Testis (tissue), 3 donors: ENCODE measurements around the gene XCL2. TPM values are rescaled to one million over a fixed set of nuclear protein-coding genes. Genes with fewer than 3 reads are reported as not detected.

Experiments used
- DNase-seq: peaks from one replicate; pipeline ENCODE4 v3.0.0-alpha.2; 2019
- H3K27ac ChIP-seq, 2 donors: fragments of 200-600 bp; sonication (generic); one replicate each; pipeline ENCODE4 v1.5.1; 2019
- H3K27me3 ChIP-seq: fragments of 200-600 bp; sonication (generic); one replicate; pipeline ENCODE4 v1.5.1; 2019
- H3K36me3 ChIP-seq: fragments of 200-600 bp; sonication (generic); one replicate; pipeline ENCODE4 v1.5.1; 2017; ENCODE audit warnings: low read depth; ENCODE audit errors: missing control alignments
- H3K4me1 ChIP-seq: fragments of 200-600 bp; sonication (generic); one replicate; pipeline ENCODE4 v1.5.1; 2019
- H3K4me3 ChIP-seq, 2 donors: fragments of 200-600 bp; sonication (generic); one replicate each; pipeline ENCODE4 v1.5.1; 2017 to 2019
- H3K9me3 ChIP-seq: fragments of 200-600 bp; sonication (generic); one replicate; pipeline ENCODE4 v1.5.1; 2017
- POLR2A ChIP-seq: fragments of 450-650 bp; IDR thresholded peaks from one replicate; pipeline ENCODE4 v1.6.1; 2017; ENCODE audit warnings: antibody characterized with exemption, mild to moderate bottlenecking, moderate library complexity
- WGBS, 2 donors: methylation state at CpG; one replicate each; pipeline ENCODE4 v1.1.5; 2018; 5-methylcytosine and 5-hydroxymethylcytosine counted together
- intact Hi-C: fragments of 100-400 bp; cut with DNase I; formaldehyde crosslinking; loops from one replicate; pipeline ENCODE4 v1.15.1; 2023; ENCODE audit warnings: low total_unique reads
- polyA plus RNA-seq: library from polyadenylated mRNA; stranded (reverse); fragments of 350-450 nt; fragmentation: Illumina TruSeq; extraction: RNeasy Lipid Tissue Mini Kit (QIAGEN cat#74804); gene quantifications from one replicate; pipeline ENCODE4 v1.2.3, GENCODE V29; 2014; ENCODE audit warnings: low read depth, low replicate concordance; ENCODE audit not compliant: insufficient read depth
- total RNA-seq, 2 donors: library from RNA; depleted of rRNA; stranded (reverse); fragments of >200 nt; gene quantifications; one replicate each; pipeline ENCODE4 v1.2.3, GENCODE V29; 2016
- TF ChIP-seq, protein P1 (sequence below), 3 experiments: fragments of 450-650 bp in 2 of 3; fragments of 200-600 bp in 1 of 3; sonication (generic) in 1 of 3; IDR thresholded peaks; one replicate each; pipeline ENCODE4 v1.5.1; 2016 to 2019; ENCODE audit warnings: antibody characterized with exemption in 3 of 3, mild to moderate bottlenecking in 2 of 3, moderate library complexity in 1 of 3

XCL2 gene
- total and polyA plus RNA-seq, 3 donors from 2014 or later, result 2.0 TPM; not detected in 2

DNA sequence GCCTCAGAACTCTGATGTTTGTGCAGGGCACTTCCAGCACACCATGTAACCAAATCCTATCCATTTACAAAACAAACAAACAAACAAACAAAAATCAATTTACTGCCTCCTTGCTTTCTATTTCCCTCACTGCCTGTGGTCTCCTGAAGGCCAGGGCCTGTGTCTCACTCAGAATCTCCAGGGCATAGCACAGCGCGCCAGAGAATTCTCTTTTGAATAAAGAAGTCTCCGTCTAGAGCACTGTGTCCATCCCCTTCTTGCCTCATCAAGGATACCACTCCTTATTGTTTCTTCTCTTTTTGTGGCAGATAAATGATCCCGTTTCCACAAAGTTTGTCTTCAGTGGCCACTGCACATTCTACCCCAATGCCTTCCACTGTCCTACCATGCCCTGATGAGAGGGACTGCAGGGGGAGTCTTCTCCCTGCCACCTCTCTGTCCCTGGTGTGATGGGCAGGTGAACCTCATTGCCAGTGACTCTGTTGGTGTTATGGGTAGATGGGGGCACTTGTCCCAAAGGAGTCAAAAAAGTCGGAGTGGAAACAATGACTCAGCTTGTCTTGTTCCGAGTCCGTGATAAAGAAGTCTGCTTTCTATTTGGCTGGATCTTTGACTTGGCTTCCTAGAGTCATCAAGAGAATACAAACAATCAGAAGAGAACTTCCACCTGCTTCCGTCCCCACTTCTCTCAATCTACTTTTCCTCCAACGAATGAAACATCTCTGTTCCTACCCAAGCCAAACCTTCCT is 30.0 kb downstream of the XCL2 start:
- intact Hi-C loops, result no loop called here
- no peak for TF ChIP-seq POLR2A
- TF ChIP-seq, protein P1, sequence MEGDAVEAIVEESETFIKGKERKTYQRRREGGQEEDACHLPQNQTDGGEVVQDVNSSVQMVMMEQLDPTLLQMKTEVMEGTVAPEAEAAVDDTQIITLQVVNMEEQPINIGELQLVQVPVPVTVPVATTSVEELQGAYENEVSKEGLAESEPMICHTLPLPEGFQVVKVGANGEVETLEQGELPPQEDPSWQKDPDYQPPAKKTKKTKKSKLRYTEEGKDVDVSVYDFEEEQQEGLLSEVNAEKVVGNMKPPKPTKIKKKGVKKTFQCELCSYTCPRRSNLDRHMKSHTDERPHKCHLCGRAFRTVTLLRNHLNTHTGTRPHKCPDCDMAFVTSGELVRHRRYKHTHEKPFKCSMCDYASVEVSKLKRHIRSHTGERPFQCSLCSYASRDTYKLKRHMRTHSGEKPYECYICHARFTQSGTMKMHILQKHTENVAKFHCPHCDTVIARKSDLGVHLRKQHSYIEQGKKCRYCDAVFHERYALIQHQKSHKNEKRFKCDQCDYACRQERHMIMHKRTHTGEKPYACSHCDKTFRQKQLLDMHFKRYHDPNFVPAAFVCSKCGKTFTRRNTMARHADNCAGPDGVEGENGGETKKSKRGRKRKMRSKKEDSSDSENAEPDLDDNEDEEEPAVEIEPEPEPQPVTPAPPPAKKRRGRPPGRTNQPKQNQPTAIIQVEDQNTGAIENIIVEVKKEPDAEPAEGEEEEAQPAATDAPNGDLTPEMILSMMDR (IDR thresholded peaks at IDR 0.05), result no peak
- no peaks in the 10 kb centered on the region for H3K27me3 ChIP-seq
- DNase-seq, result no peak
- H3K9me3 ChIP-seq, result no peaks in the 10 kb centered on the region
- no peak overlapping the region for H3K4me3 ChIP-seq
- WGBS, 2 donors, result 51 to 54% methylated on average over 9 of the region's 9 CpGs
- H3K27ac ChIP-seq, result no peak overlapping the region
- H3K4me1 ChIP-seq, result no peaks in the 10 kb centered on the region
- no peaks in the 10 kb centered on the region for H3K36me3 ChIP-seq

DNA sequence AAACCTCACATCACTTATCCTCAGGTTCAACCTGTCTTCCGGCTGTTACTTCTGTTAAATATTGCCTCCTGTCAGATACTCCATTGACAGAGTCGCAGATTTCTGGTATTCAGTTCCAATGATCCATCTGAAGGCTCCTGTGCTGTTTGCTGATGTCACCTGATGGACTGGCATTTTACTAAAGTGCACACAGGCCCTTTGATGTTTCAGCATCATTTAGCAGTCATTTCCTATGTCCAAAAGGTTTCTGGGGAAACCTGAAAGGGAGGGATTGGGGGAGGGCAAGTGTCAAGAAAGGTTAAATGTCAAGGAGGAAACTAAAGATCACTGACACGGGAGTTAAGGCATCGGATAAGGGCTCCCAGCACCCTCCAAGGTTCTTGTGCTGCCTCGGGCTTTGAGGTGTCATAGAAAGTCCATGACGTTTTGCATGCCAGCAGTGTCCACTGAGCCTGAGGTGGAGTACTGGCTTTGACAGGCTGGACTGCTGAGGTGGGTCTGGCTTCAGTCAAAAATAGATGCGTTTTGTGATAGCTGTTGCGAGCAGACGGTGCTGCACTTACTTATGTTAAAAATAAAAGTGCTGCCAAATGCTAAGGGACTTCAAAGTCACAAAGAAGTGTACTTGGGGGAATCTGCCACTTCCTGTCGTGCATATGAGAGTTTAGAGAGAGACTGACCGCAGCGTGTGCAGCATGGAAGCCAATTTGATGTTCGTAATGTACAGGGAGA is 30.8 kb downstream of the XCL2 start:
- Histone ChIP-seq H3K27me3 (no peaks in the 10 kb centered on the region), H3K4me3 (no peak overlapping the region), H3K9me3 (no peaks in the 10 kb centered on the region), H3K36me3 (no peaks in the 10 kb centered on the region), H3K4me1 (no peaks in the 10 kb centered on the region), H3K27ac (no peak overlapping the region)
- 76 to 80% methylated on average over 13 of the region's 13 CpGs for WGBS, 2 donors
- no peak for DNase-seq
- intact Hi-C loops, result no loop called here
- TF ChIP-seq POLR2A, result no peak
- TF ChIP-seq, protein P1 (IDR thresholded peaks at IDR 0.05), result no peak

DNA sequence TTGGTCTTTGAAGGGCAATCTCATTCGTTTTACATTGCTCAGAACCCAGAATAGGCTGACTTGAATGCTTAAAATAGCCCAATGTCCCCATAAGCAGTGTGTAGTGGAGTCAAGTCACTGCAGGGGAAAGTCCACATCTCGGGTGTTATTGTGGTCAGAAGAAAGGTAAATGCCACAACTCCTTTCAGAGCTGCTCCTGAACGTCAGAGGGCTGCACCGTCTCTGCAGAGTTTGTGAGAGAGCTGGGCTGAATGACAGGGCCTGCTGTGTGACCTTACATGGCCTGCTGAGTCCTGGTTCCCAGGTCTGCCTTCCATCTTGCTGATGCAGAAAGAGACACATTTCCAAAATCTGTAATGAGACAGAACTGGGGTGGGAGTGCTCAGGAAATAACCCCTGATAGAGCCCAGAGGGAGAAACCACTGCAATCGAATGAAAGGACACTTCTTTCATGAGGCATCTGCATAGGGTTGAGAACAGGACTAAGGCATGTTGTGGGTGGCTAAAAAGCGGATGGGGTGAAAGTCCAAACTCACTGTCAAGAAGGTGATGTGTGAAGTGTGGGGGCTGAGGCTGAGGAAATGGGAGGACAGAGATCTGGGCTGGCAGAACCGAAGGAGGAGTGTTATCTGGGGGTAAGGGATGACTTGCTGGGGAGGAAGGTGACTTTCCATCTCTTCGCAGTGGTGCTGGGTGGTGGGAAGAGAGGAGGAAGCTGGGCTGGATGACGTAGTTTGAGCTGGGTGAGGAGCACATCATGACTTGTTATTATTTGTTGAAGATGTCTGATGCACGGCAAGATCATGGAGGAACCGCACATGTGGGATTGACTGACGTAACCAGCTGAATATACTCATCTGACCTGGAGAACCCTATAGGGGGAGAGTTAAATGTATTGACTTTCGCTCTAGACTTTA is 33.7 kb downstream of the XCL2 start:
- no peak for TF ChIP-seq POLR2A
- TF ChIP-seq, protein P1 (IDR thresholded peaks at IDR 0.05), result no peak
- no peak overlapping the region for H3K4me3 ChIP-seq
- H3K9me3 ChIP-seq, result no peaks in the 10 kb centered on the region
- H3K27me3 ChIP-seq, result no peaks in the 10 kb centered on the region
- intact Hi-C loops, result no loop called here
- H3K4me1 ChIP-seq, result no peaks in the 10 kb centered on the region
- no peaks in the 10 kb centered on the region for H3K36me3 ChIP-seq
- H3K27ac ChIP-seq, result no peak overlapping the region
- 87 to 91% methylated on average over 13 of the region's 13 CpGs for WGBS, 2 donors
- no peak for DNase-seq

DNA sequence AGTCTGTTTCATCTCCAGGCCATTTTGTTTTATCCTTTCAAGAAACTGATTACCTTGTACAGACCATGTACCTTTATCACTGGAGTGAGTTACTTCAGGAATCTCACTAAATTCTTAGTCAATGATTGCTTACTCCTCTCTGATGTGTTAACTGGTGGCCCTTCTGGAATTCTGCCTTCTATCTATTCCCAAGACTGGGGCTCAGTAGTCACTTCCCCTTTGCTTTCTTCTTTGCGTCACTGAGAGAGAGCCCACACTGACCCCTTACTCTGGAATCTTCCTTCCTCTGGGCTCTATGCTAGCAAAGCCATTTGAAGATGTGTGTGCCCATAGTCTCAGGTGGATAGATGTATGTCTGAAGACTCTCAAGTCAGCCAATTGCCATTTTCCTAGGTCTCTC is 34.6 kb downstream of the XCL2 start:
- Histone ChIP-seq H3K9me3 (no peaks in the 10 kb centered on the region), H3K4me3 (no peak overlapping the region), H3K27ac (no peak overlapping the region), H3K36me3 (no peaks in the 10 kb centered on the region), H3K27me3 (no peaks in the 10 kb centered on the region), H3K4me1 (no peaks in the 10 kb centered on the region)
- intact Hi-C loops, result no loop called here
- WGBS, 2 donors, result 94 to 100% methylated on average over 1 of the region's 1 CpG
- DNase-seq, result no peak
- TF ChIP-seq, protein P1 (IDR thresholded peaks at IDR 0.05), result no peak
- TF ChIP-seq POLR2A, result no peak
